Measurements from ENCODE around the gene SPOCK2. TPM values are rescaled to one million over a fixed set of nuclear protein-coding genes. Genes with fewer than 3 reads are reported as not detected.

The SPOCK2 gene
- total RNA-seq, 2 experiments from 2014 or later = 0.76 to 7.5 TPM

DNA sequence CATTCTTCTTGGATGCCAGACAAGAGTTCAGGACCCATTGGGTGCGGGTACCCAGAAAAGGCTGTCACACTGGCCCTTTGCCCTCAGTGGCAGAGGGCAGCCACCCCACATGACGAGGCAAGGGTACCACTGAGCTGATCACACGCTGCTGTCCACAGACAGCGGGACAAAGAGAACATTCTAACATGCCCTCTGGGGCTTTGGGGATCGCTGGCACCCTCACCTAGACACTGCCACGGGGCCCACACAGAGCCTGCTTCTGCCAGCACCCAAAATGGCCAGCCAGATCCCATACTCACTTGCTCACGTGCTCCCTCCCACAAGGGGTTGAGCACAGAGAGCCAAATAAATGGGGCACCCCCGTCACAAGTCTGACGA, 16.7 kb upstream of the SPOCK2 start:
- no TSS peak for BruUV-seq (replicated peaks)
- intact Hi-C loops (cut with micrococcal nuclease; ENCODE audit: unreplicated experiment) = no loop called here
- ChIA-PET CTCF (ENCODE audit: unreplicated experiment) (no interaction called here), POLR2A (no interaction called here)
- Histone ChIP-seq H3K9me3 (ENCODE audit: low read length) (no peaks in the 10 kb centered on the region), H3K9me2 (ENCODE audit: insufficient read depth, low read length) (no peaks in the 10 kb centered on the region), H2AFZ (ENCODE audit: low read length) (no peak overlapping the region), H3K4me1 (ENCODE audit: insufficient read depth, low read length, poor library complexity, severe bottlenecking) (peaks cover 29% of the 10 kb centered on the region), H3K4me3 (ENCODE audit: low read depth, low read length, poor library complexity, severe bottlenecking) (no peak overlapping the region), H3K27ac (ENCODE audit: low read depth, low read length, poor library complexity, severe bottlenecking) (no peak overlapping the region), H3K36me3 (ENCODE audit: insufficient read depth, low read length) (peaks cover 5% of the 10 kb centered on the region; the same call in 1 of the 2 replicates), H4K20me1 (ENCODE audit: insufficient read depth, low read length) (no peaks in the 10 kb centered on the region), H3K4me2 (ENCODE audit: low read length) (no peak overlapping the region), H3K79me2 (ENCODE audit: insufficient read depth, low read depth, low read length) (no peaks in the 10 kb centered on the region)
- TF ChIP-seq EZH2phosphoT487 (IDR thresholded peaks at IDR 0.05; ENCODE audit: borderline replicate concordance, low read depth, low read length) = no peak
- TF ChIP-seq, protein P1, sequence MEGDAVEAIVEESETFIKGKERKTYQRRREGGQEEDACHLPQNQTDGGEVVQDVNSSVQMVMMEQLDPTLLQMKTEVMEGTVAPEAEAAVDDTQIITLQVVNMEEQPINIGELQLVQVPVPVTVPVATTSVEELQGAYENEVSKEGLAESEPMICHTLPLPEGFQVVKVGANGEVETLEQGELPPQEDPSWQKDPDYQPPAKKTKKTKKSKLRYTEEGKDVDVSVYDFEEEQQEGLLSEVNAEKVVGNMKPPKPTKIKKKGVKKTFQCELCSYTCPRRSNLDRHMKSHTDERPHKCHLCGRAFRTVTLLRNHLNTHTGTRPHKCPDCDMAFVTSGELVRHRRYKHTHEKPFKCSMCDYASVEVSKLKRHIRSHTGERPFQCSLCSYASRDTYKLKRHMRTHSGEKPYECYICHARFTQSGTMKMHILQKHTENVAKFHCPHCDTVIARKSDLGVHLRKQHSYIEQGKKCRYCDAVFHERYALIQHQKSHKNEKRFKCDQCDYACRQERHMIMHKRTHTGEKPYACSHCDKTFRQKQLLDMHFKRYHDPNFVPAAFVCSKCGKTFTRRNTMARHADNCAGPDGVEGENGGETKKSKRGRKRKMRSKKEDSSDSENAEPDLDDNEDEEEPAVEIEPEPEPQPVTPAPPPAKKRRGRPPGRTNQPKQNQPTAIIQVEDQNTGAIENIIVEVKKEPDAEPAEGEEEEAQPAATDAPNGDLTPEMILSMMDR (conservative IDR thresholded peaks at IDR 0.05; ENCODE audit: low read length) = no peak
- no peak for DNase-seq (ENCODE audit: low spot score)

- Histone ChIP-seq H4K20me1 (ENCODE audit: insufficient read depth, low read length) (no peaks in the 10 kb centered on the region), H3K4me3 (ENCODE audit: low read depth, low read length, poor library complexity, severe bottlenecking) (no peak overlapping the region), H3K4me1 (ENCODE audit: insufficient read depth, low read length, poor library complexity, severe bottlenecking) (peaks cover 29% of the 10 kb centered on the region), H3K36me3 (ENCODE audit: insufficient read depth, low read length) (peaks cover 5% of the 10 kb centered on the region; the same call in 1 of the 2 replicates), H3K79me2 (ENCODE audit: insufficient read depth, low read depth, low read length) (no peaks in the 10 kb centered on the region), H3K27ac (ENCODE audit: low read depth, low read length, poor library complexity, severe bottlenecking) (no peak overlapping the region), H3K9me2 (ENCODE audit: insufficient read depth, low read length) (no peaks in the 10 kb centered on the region), H3K9me3 (ENCODE audit: low read length) (no peaks in the 10 kb centered on the region), H2AFZ (ENCODE audit: low read length) (no peak overlapping the region), H3K4me2 (ENCODE audit: low read length) (no peak overlapping the region)
- no peak for TF ChIP-seq EZH2phosphoT487 (IDR thresholded peaks at IDR 0.05; ENCODE audit: borderline replicate concordance, low read depth, low read length)
- TF ChIP-seq, protein P1 (conservative IDR thresholded peaks at IDR 0.05; ENCODE audit: low read length) = no peak
- intact Hi-C loops (cut with micrococcal nuclease; ENCODE audit: unreplicated experiment) = no loop called here
- no peak for DNase-seq (ENCODE audit: low spot score)
- ChIA-PET CTCF (ENCODE audit: unreplicated experiment) (no interaction called here), POLR2A (interaction anchor here (0.7 kb wide), 1 partner anchor 156 kb away, joined by 3 read pairs; no protein-coding TSS in a partner anchor)
- no TSS peak for BruUV-seq (replicated peaks)
Observed at GRCh38 chr10:72104472-72105097, 16.2 kb upstream of the SPOCK2 start.

DNA sequence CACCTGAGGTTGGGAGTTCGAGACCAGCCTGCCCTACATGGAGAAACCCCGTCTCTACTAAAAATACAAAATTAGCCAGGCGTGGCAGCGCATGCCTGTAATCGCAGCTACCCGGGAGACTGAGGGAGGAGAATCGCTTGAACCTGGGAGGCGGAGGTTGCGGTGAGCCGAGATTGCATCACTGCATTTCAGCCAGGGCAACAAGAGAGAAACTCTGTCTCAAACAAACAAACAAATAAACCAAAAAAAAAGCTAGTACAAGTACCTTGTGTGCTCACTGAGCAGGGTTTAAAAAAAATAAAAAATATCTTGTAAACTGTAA, 11.2 kb upstream of the SPOCK2 start:
- peaks cover 14% of the 10 kb centered on the region; the same call in 1 of the 2 replicates for H3K36me3 ChIP-seq (ENCODE audit: insufficient read depth, low read length)
- H4K20me1 ChIP-seq (ENCODE audit: insufficient read depth, low read length) = no peaks in the 10 kb centered on the region
- H3K4me2 ChIP-seq (ENCODE audit: low read length) = no peak overlapping the region
- H3K27ac ChIP-seq (ENCODE audit: low read depth, low read length, poor library complexity, severe bottlenecking) = no peak overlapping the region
- no TSS peak for BruUV-seq (replicated peaks)
- H3K9me2 ChIP-seq (ENCODE audit: insufficient read depth, low read length) = no peaks in the 10 kb centered on the region
- POLR2A ChIA-PET = no interaction called here
- H3K4me3 ChIP-seq (ENCODE audit: low read depth, low read length, poor library complexity, severe bottlenecking) = no peak overlapping the region
- H3K4me1 ChIP-seq (ENCODE audit: insufficient read depth, low read length, poor library complexity, severe bottlenecking) = no peaks in the 10 kb centered on the region
- TF ChIP-seq, protein P1 (conservative IDR thresholded peaks at IDR 0.05; ENCODE audit: low read length) = no peak
- no peak for TF ChIP-seq EZH2phosphoT487 (IDR thresholded peaks at IDR 0.05; ENCODE audit: borderline replicate concordance, low read depth, low read length)
- no peaks in the 10 kb centered on the region for H3K79me2 ChIP-seq (ENCODE audit: insufficient read depth, low read depth, low read length)
- H3K9me3 ChIP-seq (ENCODE audit: low read length) = no peaks in the 10 kb centered on the region
- CTCF ChIA-PET (ENCODE audit: unreplicated experiment) = no interaction called here
- no peak for DNase-seq (ENCODE audit: low spot score)
- intact Hi-C loops (cut with micrococcal nuclease; ENCODE audit: unreplicated experiment) = no loop called here
- H2AFZ ChIP-seq (ENCODE audit: low read length) = no peak overlapping the region

Data from OCI-LY7 (cell line).